ENCODE measurements around the gene WFDC1. TPM values are rescaled to one million over a fixed set of nuclear protein-coding genes. Genes with fewer than 3 reads are reported as not detected.

Gene WFDC1
- total and polyA plus RNA-seq, 2 of the 4 experiments (the other 2 are of a cell fraction), result 4.7 to 6.8 TPM

GRCh38 chr16:84324434-84325262 is 30.0 kb downstream of the WFDC1 start:
- dilution Hi-C loops (cut with HindIII; ENCODE audit: low sequenced_read_pairs, unreplicated experiment), result no loop called here
- no peak overlapping the region for H3K23ac ChIP-seq (ENCODE audit: low read depth, low read length)
- no peak overlapping the region for H2AK5ac ChIP-seq (ENCODE audit: low read depth, low read length)
- DNase-seq (peak; percentile 35), ATAC-seq (ENCODE audit: low read depth) (peak; percentile 62; the same call in 1 of the 2 replicates)
- no peak overlapping the region for H3K18ac ChIP-seq (ENCODE audit: low read depth, low read length)
- H2BK20ac ChIP-seq (ENCODE audit: low read depth, low read length), result no peak overlapping the region
- H4K8ac ChIP-seq (ENCODE audit: low read depth in 2 of 2, low read length in 2 of 2), result no peak overlapping the region
- no peaks in the 10 kb centered on the region for H3K9me3 ChIP-seq (ENCODE audit: control insufficient read depth, insufficient read depth, low read length)
- WGBS, 2 experiments (ENCODE audit: extremely low coverage in 2 of 2, insufficient read length in 1 of 2), result 73 to 100% methylated on average over 1 to 2 of the region's 2 CpGs
- no peak overlapping the region for H2AFZ ChIP-seq (replicated peaks; ENCODE audit: low read length, poor library complexity)
- H3K56ac ChIP-seq (ENCODE audit: extremely low read depth, insufficient read depth, low read length), result no peak overlapping the region
- no peak overlapping the region for H2BK15ac ChIP-seq (ENCODE audit: low read depth, low read length)
- ChIA-PET CTCF (interaction anchor here (0.6 kb wide), 1 partner anchor 138 kb away, joined by 6 read pairs; the partner anchor contains the start of gene TAF1C), POLR2A (ENCODE audit: unreplicated experiment) (no interaction called here)
- no peaks in the 10 kb centered on the region for H3K4me1 ChIP-seq (ENCODE audit: control insufficient read depth, insufficient read depth, low read length)
- peaks cover 37% of the 10 kb centered on the region for H3K36me3 ChIP-seq (ENCODE audit: control insufficient read depth, insufficient read depth, low read length)
- H3K4me2 ChIP-seq (ENCODE audit: low read depth, low read length), result no peak overlapping the region
- H3K79me1 ChIP-seq (ENCODE audit: low read depth in 1 of 2, low read length in 2 of 2), result no peaks in the 10 kb centered on the region
- H3K27me3 ChIP-seq (ENCODE audit: control insufficient read depth, insufficient read depth, low read length), result no peaks in the 10 kb centered on the region
- no peak overlapping the region for H4K91ac ChIP-seq (ENCODE audit: insufficient read depth, low read depth, low read length)
- H3K4me3 ChIP-seq (ENCODE audit: insufficient read depth, low read depth, low read length), result no peak overlapping the region
- no peak overlapping the region for H3K9ac ChIP-seq (ENCODE audit: low read depth, low read length)
- no peak overlapping the region for H3K4ac ChIP-seq (ENCODE audit: low read depth, low read length)
- H3K27ac ChIP-seq (ENCODE audit: insufficient read depth, low read length), result no peak overlapping the region
- H2BK120ac ChIP-seq (ENCODE audit: low read depth, low read length), result no peak overlapping the region
- H2BK5ac ChIP-seq (ENCODE audit: low read depth, low read length, poor library complexity, severe bottlenecking), result peak overlapping the region; percentile 30
- in situ Hi-C loops (cut with MboI; ENCODE audit: low sequenced_read_pairs), result no loop called here
- no TSS peak for BruUV-seq (replicated peaks)
- H2AK9ac ChIP-seq (replicated peaks; ENCODE audit: low read depth, low read length, poor library complexity), result no peak overlapping the region
- H4K5ac ChIP-seq (ENCODE audit: low read depth, low read length), result no peak overlapping the region
- intact Hi-C loops (cut with micrococcal nuclease), result no loop called here
- no peak overlapping the region for H3K14ac ChIP-seq (replicated peaks; ENCODE audit: low read depth, low read length)
- H3K9me1 ChIP-seq (ENCODE audit: insufficient read depth, low read length), result no peaks in the 10 kb centered on the region
- H4K20me1 ChIP-seq (ENCODE audit: insufficient read depth, low read length), result 0 out of 2 replicates have a peak, but pooled peaks cover 3% of the 10 kb centered on the region
- TF ChIP-seq FOS (IDR thresholded peaks at IDR 0.05; ENCODE audit: low read depth, low read length) (no peak), SMC3 (IDR thresholded peaks at IDR 0.05; ENCODE audit: low read depth, low read length) (no peak), USF2 (IDR thresholded peaks at IDR 0.05; ENCODE audit: low read depth, low read length) (no peak), ELK1 (IDR thresholded peaks at IDR 0.05; ENCODE audit: borderline replicate concordance, low read depth, low read length) (no peak), CHD1 (IDR thresholded peaks at IDR 0.05; ENCODE audit: low read depth, low read length) (no peak), MXI1 (IDR thresholded peaks at IDR 0.05; ENCODE audit: borderline replicate concordance, low read depth, low read length) (no peak), BHLHE40 (IDR thresholded peaks at IDR 0.05; ENCODE audit: low read depth, low read length) (no peak), MAFK (IDR thresholded peaks at IDR 0.05; ENCODE audit: low read depth, low read length) (no peak), CEBPB (IDR thresholded peaks at IDR 0.05; ENCODE audit: low read depth, low read length) (no peak), POLR2A (IDR thresholded peaks at IDR 0.05; ENCODE audit: low read depth, low read length) (no peak), NFE2L2 (IDR thresholded peaks at IDR 0.05; ENCODE audit: low read depth, low read length) (no peak), RCOR1 (IDR thresholded peaks at IDR 0.05; ENCODE audit: insufficient replicate concordance, low read length) (no peak), RFX5 (IDR thresholded peaks at IDR 0.05; ENCODE audit: low read depth, low read length) (no peak), MAZ (IDR thresholded peaks at IDR 0.05; ENCODE audit: borderline replicate concordance, low read depth, low read length) (no peak), CTCF (conservative IDR thresholded peaks at IDR 0.05; ENCODE audit: low read depth, low read length) (no peak)

Measured in IMR-90 (cell line).